Fibroblast of skin of right biceps (primary cell): ENCODE data around the gene TCF4.
A peak's percentile ranks its signal among the peaks of the same experiment; 100 is the strongest.

Experiments
- DNase-seq: peaks from one replicate; pipeline ENCODE4 v3.0.0-alpha.2; 2013

The TCF4 gene

DNA sequence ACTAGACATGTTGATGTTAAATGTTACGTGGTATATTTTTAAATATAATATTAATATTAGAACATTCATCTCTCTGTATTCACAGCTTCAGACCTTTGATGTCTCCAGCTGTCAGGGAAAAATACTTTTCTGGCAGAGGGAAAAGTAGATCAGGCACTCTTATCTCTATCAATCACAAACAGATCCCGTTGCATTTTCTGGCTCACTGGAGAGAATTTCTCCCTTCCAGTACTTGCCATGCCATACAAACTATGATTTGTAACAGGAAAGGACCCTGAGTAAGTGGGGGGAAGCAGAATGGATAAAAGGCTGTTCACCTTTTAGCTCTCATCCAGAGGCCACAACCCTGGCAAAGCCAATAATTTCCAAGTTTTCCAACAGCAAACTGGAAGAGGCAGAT, 158.0 kb downstream of the TCF4 start:
- no peak for DNase-seq

DNA sequence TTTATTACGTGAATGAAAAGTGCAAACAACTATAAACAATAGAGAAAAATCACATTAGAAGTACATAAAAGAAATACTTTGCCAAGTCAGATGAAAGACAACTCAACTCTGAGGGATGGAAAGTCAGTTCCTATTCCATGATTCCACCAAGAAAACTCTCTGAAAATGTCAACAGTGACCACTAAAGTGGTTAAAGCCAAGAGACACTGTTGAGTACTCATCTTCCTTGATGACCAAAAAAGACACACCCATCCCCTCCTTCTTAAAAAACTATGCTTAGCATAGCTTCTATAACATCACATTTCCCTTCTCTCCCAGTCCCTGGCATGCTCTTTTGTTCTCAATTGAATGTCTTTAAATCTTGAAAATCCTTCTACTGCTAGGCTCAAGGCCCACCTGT, 160.0 kb downstream of the TCF4 start:
- DNase-seq, result peak; percentile 60

DNA sequence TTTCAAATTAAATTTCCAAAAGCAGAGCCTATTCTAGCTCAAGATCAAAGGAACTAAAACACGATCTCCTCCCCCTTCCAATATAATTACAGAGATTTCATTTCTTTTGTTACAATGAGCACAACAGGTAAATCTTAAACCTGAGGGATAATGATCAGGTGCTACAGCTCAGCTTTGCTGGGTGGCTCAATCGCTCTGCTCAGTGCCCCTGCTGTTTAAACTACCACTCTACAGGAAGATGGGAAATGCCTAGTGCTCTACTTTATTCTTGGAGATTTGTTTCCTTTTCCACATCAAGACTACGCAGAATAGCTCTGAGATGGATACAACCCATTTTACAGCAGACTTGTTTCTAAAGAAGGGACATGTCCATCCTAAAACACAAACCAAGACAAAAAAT, 162.3 kb downstream of the TCF4 start:
- no peak for DNase-seq

DNA sequence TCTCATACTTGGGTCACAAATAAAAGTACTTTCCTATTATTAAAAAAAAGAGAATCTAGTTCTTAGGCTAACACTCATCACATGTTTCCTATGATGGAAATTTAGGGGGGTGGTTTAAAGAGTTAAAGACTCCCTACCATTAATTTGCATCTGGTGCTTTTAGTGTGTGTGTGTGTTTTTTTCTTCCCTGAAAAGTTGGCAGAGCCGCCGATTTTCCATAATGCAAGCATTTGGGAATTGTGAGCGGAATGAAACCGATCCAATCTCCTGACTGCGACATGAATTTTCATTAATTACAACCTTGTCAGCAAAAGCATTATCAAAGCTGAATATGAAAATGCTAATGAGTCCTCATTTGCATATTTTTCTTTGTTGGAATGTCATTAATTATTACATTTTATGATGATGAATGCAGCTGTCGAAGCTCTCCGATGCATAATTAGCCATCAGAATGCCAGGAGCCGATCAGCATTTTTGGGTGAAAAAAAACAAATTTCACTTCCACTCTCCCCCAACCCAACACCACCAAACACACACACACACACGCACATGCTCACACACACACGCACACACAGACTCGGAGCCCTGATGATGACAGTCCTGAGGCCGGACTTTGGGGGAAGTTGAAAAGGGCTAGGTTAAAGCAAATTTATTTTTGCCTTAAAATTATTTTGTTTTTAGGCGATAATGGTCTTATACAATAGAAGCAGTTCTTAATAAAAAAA, 165.4 kb downstream of the TCF4 start:
- DNase-seq, result peak; percentile 77

DNA sequence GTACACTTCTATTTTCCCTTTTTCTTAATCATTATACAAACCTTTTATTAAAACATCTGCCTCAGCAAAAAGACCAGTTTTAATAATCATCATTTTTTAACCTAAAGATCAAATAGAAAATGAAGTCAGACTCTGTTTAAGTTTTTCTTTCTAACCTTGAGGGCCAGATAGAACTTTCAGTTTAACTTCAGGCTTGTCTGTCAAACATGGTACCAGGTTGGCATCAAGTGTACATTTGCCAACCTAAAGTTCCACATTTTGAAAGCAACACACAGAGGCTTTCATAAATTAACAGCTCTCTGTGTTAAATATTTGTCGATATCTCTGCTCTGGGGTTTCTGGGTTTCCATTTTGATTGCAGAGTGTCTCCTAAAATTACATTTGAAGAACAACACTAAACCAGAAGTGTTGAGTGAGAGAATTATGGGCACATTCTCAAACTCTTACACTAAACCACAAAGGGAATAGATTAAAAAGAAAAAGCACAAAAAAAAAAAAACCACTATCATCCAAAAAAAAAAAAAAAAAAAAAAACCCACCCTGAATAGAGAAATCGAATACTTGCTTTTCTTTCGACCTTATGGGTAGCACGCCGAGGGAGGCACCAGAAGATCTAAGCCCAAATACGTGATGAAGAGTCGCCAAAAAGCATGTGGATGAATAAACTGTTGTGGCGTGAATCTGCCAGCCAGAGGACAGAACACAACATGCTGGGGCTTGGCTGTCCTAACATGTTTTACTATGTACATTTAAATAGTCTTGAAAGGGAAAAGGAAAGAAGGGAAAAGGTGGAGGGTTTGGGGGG, 166.2 kb downstream of the TCF4 start:
- peak; percentile 84 for DNase-seq

DNA sequence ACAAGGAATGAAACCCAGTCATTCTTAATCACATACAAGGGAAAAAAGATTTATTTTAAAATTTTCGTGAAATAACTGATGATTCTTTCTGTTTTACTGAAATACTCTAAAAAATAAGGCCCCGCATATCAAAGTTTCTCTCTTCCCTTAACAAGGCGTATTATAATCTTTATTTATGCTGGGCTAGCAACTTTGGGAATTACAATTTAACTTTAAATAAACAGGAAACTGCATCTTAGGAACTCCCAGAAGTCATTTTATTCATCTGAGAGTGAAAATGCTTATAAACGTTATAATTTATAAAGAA, 166.7 kb downstream of the TCF4 start:
- DNase-seq, result no peak

DNA sequence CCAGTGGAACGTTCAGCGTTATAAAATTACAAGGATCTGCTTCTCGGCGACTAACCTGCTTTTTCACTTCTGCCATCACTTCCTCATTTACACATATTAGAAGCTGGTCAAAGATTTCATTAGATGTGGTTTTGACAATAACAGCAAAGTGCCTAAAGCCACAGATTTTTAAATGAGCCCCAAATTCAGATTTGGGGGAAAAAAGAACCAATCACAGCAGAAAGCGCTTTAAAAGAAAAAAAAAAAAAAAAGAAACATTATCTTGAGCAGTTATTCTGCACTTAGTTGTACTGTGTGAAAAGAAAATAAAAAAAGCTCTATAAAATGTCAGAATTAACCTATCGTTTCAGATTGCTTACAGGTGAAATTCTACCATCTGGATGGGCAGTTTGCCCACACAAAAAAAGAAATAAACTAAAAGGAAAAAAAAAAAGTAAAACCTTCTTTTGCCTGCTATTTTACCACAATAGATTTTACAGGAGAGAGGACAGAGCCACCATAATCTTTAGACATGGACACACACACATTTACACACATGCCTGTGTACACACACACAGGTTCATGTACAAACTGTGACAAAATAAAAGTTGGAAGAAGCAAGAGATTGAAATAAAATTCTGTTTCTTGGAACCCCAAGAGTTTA, 167.2 kb downstream of the TCF4 start:
- no peak for DNase-seq

DNA sequence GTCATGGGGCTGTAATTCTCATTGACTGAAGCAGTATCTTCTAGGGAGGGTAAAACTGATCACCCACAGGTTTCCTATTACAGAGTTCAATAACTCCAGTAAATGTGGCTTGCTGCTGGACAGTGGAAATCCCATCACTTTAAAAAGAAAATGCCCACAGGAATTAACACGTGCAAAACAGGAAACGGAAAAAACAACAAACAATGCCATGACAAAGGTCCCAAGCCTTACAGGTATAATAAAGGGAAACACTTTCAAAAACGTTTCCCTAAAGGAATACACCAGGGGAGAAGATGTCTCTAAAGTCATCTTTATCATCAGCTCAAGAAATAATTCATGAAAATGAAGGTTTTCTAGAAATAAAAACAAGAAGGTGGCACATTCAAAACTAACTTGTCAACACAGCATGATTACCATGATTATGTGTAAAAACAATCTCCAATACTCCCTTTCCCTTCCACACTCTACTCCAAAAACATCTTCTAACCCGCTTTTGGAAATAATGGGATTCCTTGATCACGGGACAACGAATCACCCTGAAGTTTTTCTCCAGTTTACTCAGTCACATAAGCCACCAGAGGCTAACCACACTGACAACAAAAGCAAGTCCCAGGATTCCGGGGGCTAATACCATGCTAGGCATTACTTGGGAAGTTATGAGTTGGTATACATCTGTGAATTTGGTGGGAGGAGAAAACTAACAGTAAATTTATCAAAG, 167.9 kb downstream of the TCF4 start:
- no peak for DNase-seq

DNA sequence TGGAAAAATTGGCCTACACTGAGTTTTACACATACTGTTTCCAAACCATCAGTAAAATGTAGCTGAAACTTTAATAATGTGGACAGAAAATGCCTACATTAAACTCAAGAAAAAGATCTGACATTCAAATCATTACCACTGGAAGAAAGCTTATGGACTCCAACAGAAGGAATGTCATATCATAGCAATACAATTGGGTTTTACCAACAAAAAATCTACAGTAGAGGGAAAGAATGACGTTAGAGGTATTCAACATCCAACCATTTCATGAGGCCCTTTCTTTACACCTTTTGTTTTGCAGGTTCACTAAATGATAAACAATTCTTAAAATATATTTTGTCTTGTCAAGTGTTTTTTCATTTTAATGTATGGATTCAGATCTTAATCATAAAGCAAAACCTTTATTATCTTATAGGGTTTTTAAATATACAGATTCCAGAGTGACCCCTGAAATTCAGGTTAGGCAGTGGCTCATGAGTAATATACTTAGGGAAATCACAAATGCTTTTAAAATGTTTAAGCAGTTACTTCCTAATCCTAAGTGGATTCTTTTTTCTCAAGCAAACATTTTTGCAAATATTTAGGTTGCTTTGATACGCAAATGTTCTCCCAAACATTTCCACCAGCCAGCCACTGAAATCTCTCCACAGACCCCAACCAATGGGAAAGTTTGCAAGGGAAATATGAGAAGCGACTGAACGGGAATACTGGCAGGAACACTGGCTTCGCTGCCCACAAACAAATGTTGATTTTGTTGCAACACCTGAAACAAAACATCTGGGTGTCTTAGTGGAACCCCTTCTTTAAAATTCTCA, 168.7 kb downstream of the TCF4 start:
- peak; percentile 62 for DNase-seq

DNA sequence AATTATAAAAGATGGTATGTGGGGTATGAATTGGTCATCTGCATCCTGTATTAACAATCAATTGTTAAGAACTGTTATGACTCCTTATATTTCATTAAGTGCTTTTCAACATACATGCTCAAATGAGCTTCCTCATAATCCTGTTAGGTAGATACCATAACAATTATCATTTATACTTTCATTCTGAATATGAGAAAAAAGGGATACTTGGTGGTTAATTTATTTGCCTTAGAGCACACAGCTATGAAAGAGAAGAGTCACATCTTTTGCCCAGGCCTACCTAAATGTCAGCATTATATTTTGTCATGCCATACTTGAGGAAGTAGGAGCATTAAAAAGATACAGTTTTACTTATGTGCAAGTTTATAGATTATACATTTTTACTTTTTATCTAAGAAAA, 169.6 kb downstream of the TCF4 start:
- no peak for DNase-seq

DNA sequence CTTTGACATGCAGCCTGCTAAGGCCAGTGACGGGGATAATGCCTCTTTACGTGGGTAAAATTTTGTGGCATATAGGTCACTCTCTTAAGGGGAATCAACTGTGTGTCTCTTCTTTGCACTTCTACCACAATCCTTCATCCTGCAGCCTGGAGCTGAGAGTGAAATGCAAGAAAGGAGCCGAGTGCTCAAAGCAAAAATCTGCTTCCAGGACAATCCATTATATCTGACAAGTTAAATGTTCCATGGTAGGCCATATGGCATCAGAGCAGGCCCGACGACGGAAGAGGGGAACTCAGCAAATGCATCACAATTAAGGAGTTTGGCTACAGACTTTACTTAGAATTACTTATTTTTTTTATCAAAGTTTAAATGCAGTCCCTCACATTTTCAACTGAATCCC, 171.2 kb downstream of the TCF4 start:
- no peak for DNase-seq

DNA sequence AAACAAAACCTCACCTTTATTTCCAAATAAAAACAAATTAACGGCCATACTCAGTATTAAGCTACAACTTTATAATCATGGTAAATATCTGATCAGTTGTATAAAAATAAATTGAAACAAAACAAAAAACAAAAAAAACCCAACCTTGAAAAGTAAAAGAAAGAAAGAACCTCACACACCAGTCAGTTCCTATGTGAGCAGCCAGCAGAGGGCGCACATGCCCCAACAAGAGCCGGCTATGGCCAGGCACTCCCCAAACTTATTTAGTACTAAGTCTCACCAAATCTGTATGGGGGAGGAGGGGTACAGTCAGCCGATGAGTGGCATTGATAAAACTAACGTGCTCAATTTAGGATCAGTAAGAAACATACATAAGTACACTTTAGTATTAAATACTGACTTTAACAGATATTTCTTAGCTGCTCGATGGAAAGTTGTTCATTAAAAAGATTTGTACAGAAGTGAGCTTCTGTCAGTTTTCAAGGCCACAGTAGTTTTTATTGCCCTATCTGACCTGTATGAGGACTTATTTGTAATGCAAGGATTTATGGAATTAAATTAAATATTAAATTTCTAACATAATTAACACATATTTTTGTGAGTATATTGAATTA, 172.6 kb downstream of the TCF4 start:
- DNase-seq, result peak; percentile 85

DNA sequence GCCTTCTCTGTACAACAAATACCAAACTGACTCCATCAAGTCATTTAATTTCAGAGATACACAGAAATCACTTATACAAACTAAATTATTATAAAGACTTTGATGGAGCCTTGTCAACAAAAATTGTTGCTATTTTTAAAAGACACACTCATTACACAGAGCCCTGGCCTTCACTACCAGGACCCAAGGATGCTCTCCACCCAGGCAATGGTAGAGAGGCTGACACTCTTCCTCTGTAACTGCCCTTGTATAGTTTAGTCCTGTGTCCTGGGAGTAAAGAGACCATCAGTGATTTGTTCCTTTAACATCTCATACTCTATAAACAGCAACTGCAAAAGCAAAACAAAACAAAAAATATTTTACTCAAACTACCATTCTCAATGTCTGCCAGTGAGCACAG, 173.5 kb downstream of the TCF4 start:
- no peak for DNase-seq

DNA sequence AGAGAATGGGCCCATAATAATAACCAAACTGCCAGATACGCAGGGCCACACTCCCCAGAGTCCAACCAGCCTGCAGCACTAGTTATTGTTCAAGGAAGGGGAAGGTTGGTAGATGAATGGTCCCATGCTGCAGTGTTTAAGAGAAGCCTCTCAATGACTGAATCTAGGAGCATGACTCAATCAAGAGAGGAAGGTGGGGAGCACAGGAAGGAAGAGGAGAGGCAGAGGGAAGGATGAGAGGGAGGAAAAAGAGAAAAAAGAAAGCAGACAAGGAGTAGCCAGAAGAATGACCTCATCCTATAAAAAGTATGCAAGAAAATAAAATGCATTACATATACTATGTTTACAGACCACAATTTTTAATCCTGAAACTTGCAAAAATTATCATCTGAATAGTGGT, 174.5 kb downstream of the TCF4 start:
- DNase-seq, result peak; percentile 69

DNA sequence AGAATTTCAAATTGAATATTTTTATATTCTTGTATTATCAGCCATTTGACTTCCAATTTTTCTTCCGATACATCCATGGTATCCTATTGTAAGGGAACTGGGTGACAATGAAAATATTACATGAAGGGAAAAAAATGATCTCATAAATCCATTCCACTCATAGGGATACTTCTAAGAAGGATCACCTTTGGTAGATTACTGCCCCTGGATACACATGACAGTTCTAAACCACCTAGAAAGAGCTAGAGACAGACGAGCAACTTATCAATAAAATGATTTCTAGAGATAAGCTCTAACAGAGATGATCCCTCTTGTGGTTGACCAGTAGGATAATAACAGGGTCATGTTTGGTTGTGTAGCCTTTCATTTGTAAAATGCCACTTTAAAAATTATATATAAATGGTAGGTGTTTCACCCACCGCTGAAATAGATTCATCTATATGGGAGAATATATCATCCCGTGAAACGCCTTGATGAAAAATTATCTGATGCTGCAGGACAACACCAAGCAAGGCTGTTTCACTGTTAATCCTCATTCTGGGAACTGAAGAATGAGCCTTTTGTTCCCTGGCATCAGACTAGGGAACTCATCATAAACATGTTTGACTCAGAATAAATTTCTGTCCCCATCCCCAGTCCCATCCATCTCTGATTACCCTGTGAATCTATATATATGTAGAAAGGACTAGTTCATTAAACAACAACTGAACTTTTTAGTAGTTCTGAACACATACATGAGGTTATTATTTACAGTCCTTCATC, 180.0 kb downstream of the TCF4 start:
- DNase-seq, result no peak

DNA sequence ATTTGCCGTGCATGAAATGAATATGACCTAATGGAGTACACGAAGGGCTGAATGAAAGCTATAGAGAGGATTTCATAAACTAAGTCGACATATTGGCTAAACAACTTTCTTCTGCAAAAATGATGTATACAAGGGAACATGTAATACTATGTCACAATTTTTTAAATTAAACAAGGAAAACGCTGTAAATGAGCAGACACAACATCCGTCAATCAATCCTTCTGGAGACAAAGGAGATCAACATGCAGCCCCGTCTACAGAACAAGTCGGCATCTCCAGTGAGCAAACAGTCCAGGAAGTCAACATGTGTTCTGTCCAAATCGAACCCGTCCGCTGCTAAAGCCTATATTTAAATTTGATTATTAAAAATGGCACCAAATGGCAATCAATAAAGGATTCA, 180.8 kb downstream of the TCF4 start:
- no peak for DNase-seq

DNA sequence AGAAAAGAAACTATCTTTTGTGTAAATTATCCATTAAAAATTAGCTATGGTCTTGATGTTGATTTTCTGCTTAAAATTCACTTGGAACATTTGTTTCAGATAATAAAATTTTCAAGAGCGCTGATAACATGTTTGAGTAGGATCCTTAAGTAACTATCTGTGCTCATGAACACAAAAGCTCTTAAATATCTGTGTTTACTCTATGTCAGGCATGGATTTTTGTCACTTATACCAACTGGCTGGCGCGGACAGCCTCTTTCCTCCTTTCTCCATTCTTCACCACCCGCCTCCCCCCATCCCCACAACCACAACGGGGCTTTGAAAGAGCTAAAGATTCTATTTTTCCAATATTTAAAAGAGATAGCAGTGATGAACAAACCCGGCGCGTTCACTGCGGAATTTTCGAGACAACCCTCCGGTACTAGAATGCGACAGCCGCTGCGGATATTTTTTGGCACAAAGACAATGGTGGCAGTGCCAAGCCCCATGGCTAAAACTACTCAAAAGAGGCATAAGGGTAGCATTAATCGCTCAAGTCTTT, 181.5 kb downstream of the TCF4 start:
- DNase-seq, result no peak

DNA sequence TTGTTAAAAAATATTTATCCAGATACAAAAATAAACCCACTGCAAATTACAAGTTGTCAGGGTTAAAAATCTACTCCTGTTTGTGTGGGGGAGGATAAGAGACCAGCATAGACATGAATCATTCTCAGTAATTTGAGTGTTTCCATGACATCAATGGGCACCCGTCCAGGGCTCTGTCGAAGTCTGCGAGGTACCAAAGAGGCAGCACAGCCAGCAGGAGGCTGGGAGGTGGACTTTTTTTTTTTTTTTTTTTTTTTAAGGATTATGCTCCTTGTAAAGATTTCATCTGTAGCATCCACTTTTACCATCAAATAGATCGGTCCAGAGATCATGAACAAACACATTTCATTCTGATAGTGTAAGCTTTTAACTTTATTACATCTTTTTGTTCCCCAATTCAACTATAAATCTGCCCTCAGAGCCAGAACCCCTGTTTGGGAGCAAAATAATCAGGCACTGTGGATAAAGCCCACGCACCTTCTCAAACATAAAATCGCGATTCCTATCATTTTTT, 182.0 kb downstream of the TCF4 start:
- DNase-seq, result peak; percentile 98

DNA sequence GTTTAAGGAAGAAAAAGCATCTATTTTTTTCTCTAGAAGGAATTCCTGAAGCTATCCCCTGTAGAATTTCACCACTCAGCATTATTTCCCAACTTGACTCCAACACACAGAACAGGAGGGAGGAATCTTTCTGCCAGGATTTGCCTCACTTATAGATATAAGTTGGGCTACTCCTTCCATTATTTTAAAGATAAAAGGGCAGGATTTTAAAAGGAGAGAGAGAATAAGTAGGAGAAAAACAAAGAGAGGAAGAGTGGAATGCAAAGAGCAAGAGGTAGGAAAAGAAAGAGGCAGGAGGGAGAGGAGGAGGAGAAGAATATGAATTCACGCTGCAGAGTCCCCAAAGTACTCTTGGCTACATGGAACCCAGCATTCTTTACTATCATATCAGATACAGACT, 182.5 kb downstream of the TCF4 start:
- DNase-seq, result peak; percentile 55

DNA sequence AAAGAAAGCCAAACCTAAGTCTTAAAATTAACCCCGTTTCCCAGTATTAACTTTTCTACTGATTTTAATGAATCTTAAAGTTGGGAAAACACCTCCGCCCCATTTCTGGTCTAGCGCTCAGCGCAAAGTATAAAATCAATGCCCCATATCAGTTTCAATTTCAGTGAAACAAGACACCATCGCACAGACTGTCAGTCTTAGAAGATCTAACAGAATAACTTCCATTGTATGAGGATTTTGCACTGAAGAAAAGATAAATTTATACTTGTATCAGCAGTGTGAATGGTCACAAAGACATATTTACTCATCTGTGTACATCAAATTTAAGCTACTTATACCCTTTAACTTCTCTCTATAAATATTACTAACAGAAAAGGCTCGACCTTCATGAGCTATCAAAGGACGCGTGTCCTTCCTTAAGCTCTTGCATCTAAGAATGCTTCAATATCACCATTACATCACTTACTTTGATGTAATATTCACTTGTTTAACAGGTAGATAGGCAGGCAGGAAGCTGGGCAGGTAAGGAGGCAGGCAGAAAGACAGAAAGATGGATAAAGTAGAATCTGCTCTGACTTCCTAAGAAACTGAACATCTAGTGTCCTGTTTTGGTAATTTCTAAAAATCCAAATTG, 183.0 kb downstream of the TCF4 start:
- no peak for DNase-seq
